Liver (tissue), 3 donors: ENCODE data around the gene BLACAT1.

Experiments used
- ATF3 ChIP-seq: IDR thresholded peaks from 2 replicates; pipeline ENCODE4 v1.6.1; 2016; ENCODE audit warnings: antibody characterized with exemption
- EGR1 ChIP-seq, 2 donors: IDR thresholded peaks; 2 replicates each; pipeline ENCODE4 v1.6.1; 2016 to 2018; ENCODE audit warnings: antibody characterized with exemption in 2 of 2, low read depth in 2 of 2
- GABPA ChIP-seq, 2 donors: IDR thresholded peaks in 1 of 2; conservative IDR thresholded peaks in 1 of 2; 2 replicates each; pipeline ENCODE4 v1.6.1; 2016; ENCODE audit warnings: antibody characterized with exemption in 2 of 2, mild to moderate bottlenecking in 1 of 2, moderate library complexity in 1 of 2
- HNF4A ChIP-seq, 2 donors: conservative IDR thresholded peaks; 2 replicates each; pipeline ENCODE4 v1.6.1; 2016; ENCODE audit warnings: antibody characterized with exemption in 2 of 2, mild to moderate bottlenecking in 2 of 2
- HNF4G ChIP-seq: IDR thresholded peaks from 2 replicates; pipeline ENCODE4 v1.6.1; 2016; ENCODE audit warnings: antibody characterized with exemption
- MAX ChIP-seq: IDR thresholded peaks from 2 replicates; pipeline ENCODE4 v1.6.1; 2016; ENCODE audit warnings: antibody characterized with exemption
- RAD21 ChIP-seq, 2 donors: IDR thresholded peaks; 2 replicates each; pipeline ENCODE4 v1.6.1; 2016; ENCODE audit warnings: antibody characterized with exemption in 2 of 2, mild to moderate bottlenecking in 2 of 2
- SP1 ChIP-seq: IDR thresholded peaks from 2 replicates; pipeline ENCODE4 v1.6.1; 2018; ENCODE audit warnings: antibody characterized with exemption, mild to moderate bottlenecking
- YY1 ChIP-seq: IDR thresholded peaks from 2 replicates; pipeline ENCODE4 v1.6.1; 2016; ENCODE audit warnings: antibody characterized with exemption, mild to moderate bottlenecking
- ZBTB33 ChIP-seq: IDR thresholded peaks from 2 replicates; pipeline ENCODE4 v1.6.1; 2016; ENCODE audit warnings: antibody characterized with exemption
- TF ChIP-seq, protein P1 (sequence below): fragments of 150-350 bp; IDR thresholded peaks from 2 replicates; pipeline ENCODE4 v1.5.1; 2017; ENCODE audit warnings: improper control_type of control experiment, low read depth, low read length; ENCODE audit not compliant: missing input control
- TF ChIP-seq, protein P2 (sequence below): IDR thresholded peaks from 2 replicates; pipeline ENCODE4 v1.6.1; 2016; ENCODE audit warnings: antibody characterized with exemption, mild to moderate bottlenecking
- donor health status: healthy.
- donor health status: healthy.

GRCh38 chr1:205445646-205445935, 10.3 kb downstream of the BLACAT1 start:
- TF ChIP-seq GABPA (IDR thresholded peaks at IDR 0.05 in 1 of 2, conservative IDR thresholded peaks at IDR 0.05 in 1 of 2) (no peak), RAD21 (IDR thresholded peaks at IDR 0.05) (no peak), HNF4A (conservative IDR thresholded peaks at IDR 0.05) (no peak), ATF3 (no peak), ZBTB33 (no peak), EGR1 (IDR thresholded peaks at IDR 0.05; ENCODE audit: low read depth in 2 of 2) (no peak), SP1 (no peak), YY1 (no peak), HNF4G (no peak), MAX (no peak)
- TF ChIP-seq, protein P1, sequence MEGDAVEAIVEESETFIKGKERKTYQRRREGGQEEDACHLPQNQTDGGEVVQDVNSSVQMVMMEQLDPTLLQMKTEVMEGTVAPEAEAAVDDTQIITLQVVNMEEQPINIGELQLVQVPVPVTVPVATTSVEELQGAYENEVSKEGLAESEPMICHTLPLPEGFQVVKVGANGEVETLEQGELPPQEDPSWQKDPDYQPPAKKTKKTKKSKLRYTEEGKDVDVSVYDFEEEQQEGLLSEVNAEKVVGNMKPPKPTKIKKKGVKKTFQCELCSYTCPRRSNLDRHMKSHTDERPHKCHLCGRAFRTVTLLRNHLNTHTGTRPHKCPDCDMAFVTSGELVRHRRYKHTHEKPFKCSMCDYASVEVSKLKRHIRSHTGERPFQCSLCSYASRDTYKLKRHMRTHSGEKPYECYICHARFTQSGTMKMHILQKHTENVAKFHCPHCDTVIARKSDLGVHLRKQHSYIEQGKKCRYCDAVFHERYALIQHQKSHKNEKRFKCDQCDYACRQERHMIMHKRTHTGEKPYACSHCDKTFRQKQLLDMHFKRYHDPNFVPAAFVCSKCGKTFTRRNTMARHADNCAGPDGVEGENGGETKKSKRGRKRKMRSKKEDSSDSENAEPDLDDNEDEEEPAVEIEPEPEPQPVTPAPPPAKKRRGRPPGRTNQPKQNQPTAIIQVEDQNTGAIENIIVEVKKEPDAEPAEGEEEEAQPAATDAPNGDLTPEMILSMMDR, result no peak
- TF ChIP-seq, protein P2, sequence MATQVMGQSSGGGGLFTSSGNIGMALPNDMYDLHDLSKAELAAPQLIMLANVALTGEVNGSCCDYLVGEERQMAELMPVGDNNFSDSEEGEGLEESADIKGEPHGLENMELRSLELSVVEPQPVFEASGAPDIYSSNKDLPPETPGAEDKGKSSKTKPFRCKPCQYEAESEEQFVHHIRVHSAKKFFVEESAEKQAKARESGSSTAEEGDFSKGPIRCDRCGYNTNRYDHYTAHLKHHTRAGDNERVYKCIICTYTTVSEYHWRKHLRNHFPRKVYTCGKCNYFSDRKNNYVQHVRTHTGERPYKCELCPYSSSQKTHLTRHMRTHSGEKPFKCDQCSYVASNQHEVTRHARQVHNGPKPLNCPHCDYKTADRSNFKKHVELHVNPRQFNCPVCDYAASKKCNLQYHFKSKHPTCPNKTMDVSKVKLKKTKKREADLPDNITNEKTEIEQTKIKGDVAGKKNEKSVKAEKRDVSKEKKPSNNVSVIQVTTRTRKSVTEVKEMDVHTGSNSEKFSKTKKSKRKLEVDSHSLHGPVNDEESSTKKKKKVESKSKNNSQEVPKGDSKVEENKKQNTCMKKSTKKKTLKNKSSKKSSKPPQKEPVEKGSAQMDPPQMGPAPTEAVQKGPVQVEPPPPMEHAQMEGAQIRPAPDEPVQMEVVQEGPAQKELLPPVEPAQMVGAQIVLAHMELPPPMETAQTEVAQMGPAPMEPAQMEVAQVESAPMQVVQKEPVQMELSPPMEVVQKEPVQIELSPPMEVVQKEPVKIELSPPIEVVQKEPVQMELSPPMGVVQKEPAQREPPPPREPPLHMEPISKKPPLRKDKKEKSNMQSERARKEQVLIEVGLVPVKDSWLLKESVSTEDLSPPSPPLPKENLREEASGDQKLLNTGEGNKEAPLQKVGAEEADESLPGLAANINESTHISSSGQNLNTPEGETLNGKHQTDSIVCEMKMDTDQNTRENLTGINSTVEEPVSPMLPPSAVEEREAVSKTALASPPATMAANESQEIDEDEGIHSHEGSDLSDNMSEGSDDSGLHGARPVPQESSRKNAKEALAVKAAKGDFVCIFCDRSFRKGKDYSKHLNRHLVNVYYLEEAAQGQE, result no peak
